ENCODE results near the gene TECPR1. TPM values are rescaled to one million over a fixed set of nuclear protein-coding genes. Genes with fewer than 3 reads are reported as not detected.
"Not testable (repeated sequence)": the region's sequence is repeated elsewhere in the genome, so short reads cannot be mapped to it uniquely, and the experiment has no call there.

Gene TECPR1
- total and polyA plus RNA-seq, 2 experiments from 2014 or later, result 8.2 to 27.8 TPM

DNA sequence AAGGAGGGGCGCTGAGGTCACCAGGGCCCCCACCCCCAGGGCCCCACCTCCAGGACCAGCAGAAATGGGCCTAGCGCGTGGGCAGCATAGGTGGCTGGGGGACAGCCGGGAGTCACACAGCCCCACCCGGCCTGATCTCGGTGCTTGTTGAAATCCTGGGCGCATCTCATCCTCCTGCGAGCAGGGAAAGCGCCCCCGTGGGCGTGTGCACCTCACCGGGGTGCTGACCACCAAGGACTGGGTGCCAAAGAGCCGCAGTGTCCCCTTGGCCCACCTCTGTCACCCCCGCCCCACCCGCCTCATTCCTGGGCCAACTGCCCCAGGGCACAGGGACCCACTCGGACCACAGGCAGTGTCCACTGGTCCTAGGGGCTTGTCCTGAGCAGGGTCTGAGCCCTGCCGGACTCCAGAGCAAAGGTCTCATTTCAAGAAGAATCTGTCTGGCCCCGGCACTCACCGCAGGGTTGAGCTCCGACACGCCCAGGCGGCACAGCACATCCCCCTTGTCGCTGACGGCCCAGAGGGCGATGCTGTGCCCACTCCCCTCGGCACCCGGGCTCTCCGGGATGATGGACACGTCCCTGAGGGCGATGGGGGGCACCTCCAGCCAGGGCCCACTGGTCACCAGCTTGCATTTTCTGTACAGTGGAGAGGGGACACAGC lies 29.4 kb downstream of the TECPR1 start:
- no peak overlapping the region for H3K27ac ChIP-seq
- H3K4me3 ChIP-seq, result no peak overlapping the region
- H3K36me3 ChIP-seq (ENCODE audit: low read depth), result no peaks in the 10 kb centered on the region
- no peak overlapping the region for H3K9ac ChIP-seq
- no peak overlapping the region for H3K4me2 ChIP-seq (ENCODE audit: unreplicated experiment)
- no peak for TF ChIP-seq EZH2 (IDR thresholded peaks at IDR 0.05; ENCODE audit: insufficient read depth, poor library complexity, severe bottlenecking)
- TF ChIP-seq EZH2phosphoT487 (IDR thresholded peaks at IDR 0.05; ENCODE audit: insufficient read depth, low read depth), result no peak
- no peaks in the 10 kb centered on the region for H4K20me1 ChIP-seq (ENCODE audit: insufficient read depth)
- H3K9me2 ChIP-seq (ENCODE audit: insufficient read depth), result no peaks in the 10 kb centered on the region
- H3F3A ChIP-seq (ENCODE audit: insufficient read depth), result peaks cover 10% of the 10 kb centered on the region; the same call in 1 of the 2 replicates
- no peak for DNase-seq
- H2AFZ ChIP-seq, result no peak overlapping the region
- H3K27me3 ChIP-seq (replicated peaks; ENCODE audit: insufficient read depth), result no peaks in the 10 kb centered on the region
- WGBS, 2 experiments (ENCODE audit: low coverage in 1 of 2, low lambda C conversion rate in 2 of 2, missing lambda C conversion rate in 2 of 2), result 93 to 96% methylated on average over 30 of the region's 30 CpGs
- no peaks in the 10 kb centered on the region for H3K79me2 ChIP-seq (ENCODE audit: insufficient read depth)
- H3K9me3 ChIP-seq (ENCODE audit: low read depth), result no peaks in the 10 kb centered on the region
- H3K4me1 ChIP-seq (ENCODE audit: insufficient read depth), result no peaks in the 10 kb centered on the region
- in situ Hi-C loops (cut with MboI), result no loop called here

DNA sequence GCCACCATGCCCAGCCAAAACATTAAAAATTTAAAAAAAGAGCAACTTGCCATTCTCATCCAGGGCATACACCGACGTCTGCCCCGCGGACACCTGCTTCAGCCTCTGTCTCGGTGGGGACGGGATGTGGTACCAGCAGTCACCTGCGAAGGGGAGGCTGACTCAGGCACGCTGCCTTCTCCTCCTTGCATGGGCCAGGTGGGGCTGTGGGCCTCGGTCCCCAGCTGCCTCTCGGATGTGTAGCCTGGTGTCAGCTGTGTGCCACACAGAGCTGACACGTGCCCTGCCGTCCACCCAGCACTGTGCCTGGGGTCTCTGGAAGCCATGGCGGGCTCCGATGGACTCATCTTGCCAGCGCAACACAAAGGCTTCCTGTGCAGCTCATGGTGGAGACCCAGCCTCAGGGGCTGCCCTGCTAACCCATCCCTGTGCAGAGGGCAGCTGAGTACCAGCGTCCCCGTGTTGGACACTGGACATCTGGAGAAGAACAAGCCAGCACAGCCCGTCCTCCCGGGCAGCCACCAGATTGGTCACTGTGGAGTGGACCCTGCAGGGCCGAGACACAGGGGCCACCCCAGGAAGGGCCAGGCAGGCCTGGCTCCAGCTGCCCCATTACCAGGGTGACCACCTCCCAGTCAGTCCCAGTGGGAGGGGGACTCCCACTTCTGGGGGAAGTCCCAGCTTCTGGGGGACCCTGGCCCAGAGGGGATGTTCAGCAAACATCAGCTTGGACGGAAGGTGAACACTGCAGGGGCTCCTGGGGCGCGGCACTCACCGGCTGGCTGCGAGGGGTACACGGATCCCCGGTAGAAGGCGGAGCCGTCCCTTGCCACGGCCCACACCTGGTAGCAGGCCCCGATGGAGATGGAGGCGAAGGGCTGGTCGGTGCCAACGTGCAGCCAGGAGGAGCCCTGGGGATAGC lies 30.2 kb downstream of the TECPR1 start:
- Histone ChIP-seq H2AFZ (no peak overlapping the region), H3K4me1 (ENCODE audit: insufficient read depth) (no peaks in the 10 kb centered on the region), H3K27ac (no peak overlapping the region), H3K9ac (no peak overlapping the region), H3K4me3 (no peak overlapping the region), H3K36me3 (ENCODE audit: low read depth) (no peaks in the 10 kb centered on the region), H4K20me1 (ENCODE audit: insufficient read depth) (no peaks in the 10 kb centered on the region), H3K79me2 (ENCODE audit: insufficient read depth) (no peaks in the 10 kb centered on the region), H3F3A (ENCODE audit: insufficient read depth) (peaks cover 10% of the 10 kb centered on the region; the same call in 1 of the 2 replicates), H3K9me2 (ENCODE audit: insufficient read depth) (no peaks in the 10 kb centered on the region), H3K27me3 (replicated peaks; ENCODE audit: insufficient read depth) (no peaks in the 10 kb centered on the region), H3K4me2 (ENCODE audit: unreplicated experiment) (no peak overlapping the region), H3K9me3 (ENCODE audit: low read depth) (no peaks in the 10 kb centered on the region)
- in situ Hi-C loops (cut with MboI), result no loop called here
- no peak for TF ChIP-seq EZH2phosphoT487 (IDR thresholded peaks at IDR 0.05; ENCODE audit: insufficient read depth, low read depth)
- TF ChIP-seq EZH2 (IDR thresholded peaks at IDR 0.05; ENCODE audit: insufficient read depth, poor library complexity, severe bottlenecking), result no peak
- WGBS, 2 experiments (ENCODE audit: low coverage in 1 of 2, low lambda C conversion rate in 2 of 2, missing lambda C conversion rate in 2 of 2), result 93 to 95% methylated on average over 21 to 34 of the region's 34 CpGs
- DNase-seq, result no peak

DNA sequence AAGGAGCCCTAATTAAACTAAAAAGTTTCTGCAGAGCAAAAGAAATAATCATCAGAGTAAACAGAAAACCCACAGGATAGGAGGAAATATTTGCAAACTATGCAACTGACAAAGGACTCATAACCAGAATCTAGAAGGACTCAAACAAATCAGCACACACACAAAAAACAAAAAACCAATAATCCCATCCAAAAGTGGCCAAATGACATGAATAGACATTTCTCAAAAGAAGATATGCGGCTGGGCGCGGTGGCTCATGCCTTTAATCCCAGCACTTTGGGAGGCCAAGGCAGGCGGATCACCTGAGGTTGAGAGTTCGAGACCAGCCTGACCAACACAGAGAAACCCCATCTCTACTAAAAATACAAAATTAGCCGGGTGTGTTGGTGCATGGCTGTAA lies 32.6 kb downstream of the TECPR1 start:
- H3K36me3 ChIP-seq (ENCODE audit: low read depth); H3K9me2 ChIP-seq (ENCODE audit: insufficient read depth); in situ Hi-C loops (cut with MboI); H3K4me1 ChIP-seq (ENCODE audit: insufficient read depth); H3K27ac ChIP-seq; H3K79me2 ChIP-seq (ENCODE audit: insufficient read depth); DNase-seq; H4K20me1 ChIP-seq (ENCODE audit: insufficient read depth); H3K9ac ChIP-seq; H3K4me3 ChIP-seq; H3K9me3 ChIP-seq (ENCODE audit: low read depth); H3F3A ChIP-seq (ENCODE audit: insufficient read depth); H2AFZ ChIP-seq; H3K27me3 ChIP-seq (replicated peaks; ENCODE audit: insufficient read depth); H3K4me2 ChIP-seq (ENCODE audit: unreplicated experiment): not testable (repeated sequence)
- 93 to 96% methylated on average over 6 of the region's 6 CpGs for WGBS, 2 experiments (ENCODE audit: low coverage in 1 of 2, low lambda C conversion rate in 2 of 2, missing lambda C conversion rate in 2 of 2)

DNA sequence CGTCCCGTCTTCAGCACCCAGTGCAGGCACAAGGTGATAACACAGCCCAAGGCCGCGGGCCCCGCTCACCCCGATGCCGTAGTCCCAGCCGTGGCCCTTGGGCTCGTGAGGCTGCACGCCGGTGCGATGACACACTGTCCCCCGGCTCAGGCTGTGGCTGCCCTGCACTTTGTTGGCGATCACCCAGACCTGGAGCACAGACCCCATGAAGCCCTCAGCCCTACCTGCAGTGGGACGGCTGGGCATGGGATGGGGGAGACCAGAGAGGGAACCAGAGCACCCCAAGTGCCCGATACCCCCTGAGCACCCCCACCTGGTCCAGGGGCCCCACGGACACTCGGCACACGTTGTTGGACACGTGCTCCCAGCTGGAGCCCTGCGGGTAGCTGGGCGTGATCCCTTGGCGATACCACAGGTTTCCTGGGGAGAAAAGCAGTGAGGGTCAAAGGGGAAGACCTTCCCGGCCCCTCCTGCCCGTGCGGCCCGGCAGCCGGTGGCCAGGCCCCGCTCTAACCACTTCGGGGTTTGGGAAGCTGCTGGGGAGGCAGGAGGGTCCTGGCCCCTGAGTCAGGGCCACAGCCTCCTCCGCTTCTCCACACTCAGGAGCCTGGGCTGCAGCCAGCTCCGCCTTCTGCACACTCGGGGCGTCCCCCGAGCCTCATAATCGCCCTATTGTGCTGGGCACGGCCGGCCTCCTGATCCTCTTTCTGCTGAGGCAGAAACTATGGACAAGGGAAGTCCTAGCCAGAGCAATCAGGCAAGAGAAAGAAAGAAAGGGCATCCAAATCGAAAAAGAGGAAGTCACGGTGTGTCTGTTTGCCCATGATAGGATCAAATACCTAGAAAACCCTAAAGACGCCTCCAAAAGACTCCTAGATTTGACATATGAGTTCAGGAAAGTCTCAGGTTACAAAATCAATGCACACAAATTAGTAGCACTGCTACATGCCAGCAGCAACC lies 34.1 kb downstream of the TECPR1 start:
- peaks cover 10% of the 10 kb centered on the region; the same call in 1 of the 2 replicates for H3F3A ChIP-seq (ENCODE audit: insufficient read depth)
- no peaks in the 10 kb centered on the region for H3K27me3 ChIP-seq (replicated peaks; ENCODE audit: insufficient read depth)
- H3K4me3 ChIP-seq, result no peak overlapping the region
- in situ Hi-C loops (cut with MboI), result no loop called here
- H3K36me3 ChIP-seq (ENCODE audit: low read depth), result no peaks in the 10 kb centered on the region
- no peaks in the 10 kb centered on the region for H3K79me2 ChIP-seq (ENCODE audit: insufficient read depth)
- DNase-seq, result no peak
- WGBS, 2 experiments (ENCODE audit: low coverage in 1 of 2, low lambda C conversion rate in 2 of 2, missing lambda C conversion rate in 2 of 2), result 90% methylated on average over 38 to 41 of the region's 41 CpGs
- no peak overlapping the region for H3K27ac ChIP-seq
- H3K9me2 ChIP-seq (ENCODE audit: insufficient read depth), result no peaks in the 10 kb centered on the region
- H4K20me1 ChIP-seq (ENCODE audit: insufficient read depth), result no peaks in the 10 kb centered on the region
- H3K9me3 ChIP-seq (ENCODE audit: low read depth), result no peaks in the 10 kb centered on the region
- H3K9ac ChIP-seq, result no peak overlapping the region
- TF ChIP-seq EZH2phosphoT487 (IDR thresholded peaks at IDR 0.05; ENCODE audit: insufficient read depth, low read depth) (no peak), EZH2 (IDR thresholded peaks at IDR 0.05; ENCODE audit: insufficient read depth, poor library complexity, severe bottlenecking) (no peak)
- no peak overlapping the region for H2AFZ ChIP-seq
- H3K4me1 ChIP-seq (ENCODE audit: insufficient read depth), result no peaks in the 10 kb centered on the region
- no peak overlapping the region for H3K4me2 ChIP-seq (ENCODE audit: unreplicated experiment)

Measured in GM23248 (cell line).